K562 (cell line): ENCODE results near the gene TRIM69. TPM values are rescaled to one million over a fixed set of nuclear protein-coding genes. Genes with fewer than 3 reads are reported as not detected.
A peak's percentile ranks its signal among the peaks of the same experiment; 100 is the strongest.

Experiments
- CBFA2T3 ChIP-seq: fragments of 450-650 bp; IDR thresholded peaks from 2 replicates; pipeline ENCODE4 v1.6.1; 2017
- GATAD2B ChIP-seq: fragments of 450-650 bp; IDR thresholded peaks from 2 replicates; pipeline ENCODE4 v1.6.1; 2017; ENCODE audit warnings: mild to moderate bottlenecking, borderline replicate concordance
- KAT8 ChIP-seq: fragments of 450-650 bp; IDR thresholded peaks from 2 replicates; pipeline ENCODE4 v1.6.1; 2016; ENCODE audit warnings: low read depth, mild to moderate bottlenecking
- MEIS2 ChIP-seq: fragments of 450-650 bp; IDR thresholded peaks from 2 replicates; pipeline ENCODE4 v1.6.1; 2014; ENCODE audit warnings: mild to moderate bottlenecking; ENCODE audit not compliant: partially characterized antibody
- PREB ChIP-seq: sonication (generic); formaldehyde crosslinking; IDR thresholded peaks from 2 replicates; pipeline ENCODE4 v1.8.1; 2023; ENCODE audit warnings: mild to moderate bottlenecking, missing genetic modification reagents
- SP2 ChIP-seq: IDR thresholded peaks from 2 replicates; pipeline ENCODE4 v1.6.1; 2011; ENCODE audit warnings: mild to moderate bottlenecking, low read depth, low read length, moderate library complexity; ENCODE audit not compliant: poor library complexity, severe bottlenecking; ENCODE audit errors: extremely low read depth
- TBL1XR1 ChIP-seq, 2 experiments: IDR thresholded peaks; 2 replicates each; pipeline ENCODE4 v1.6.1; 2012; ENCODE audit warnings: improper control_type of control experiment in 2 of 2, low read length in 2 of 2, mild to moderate bottlenecking in 1 of 2
- TEAD4 ChIP-seq, 2 experiments: sonication (generic) in 1 of 2; formaldehyde crosslinking in 1 of 2; IDR thresholded peaks; 2 replicates each; pipeline versions ENCODE4 v1.6.1 to v1.8.0; 2012 to 2022; ENCODE audit warnings: borderline replicate concordance in 1 of 2, inconsistent platforms in 1 of 2, low read length in 1 of 2, mild to moderate bottlenecking in 1 of 2, missing genetic modification reagents in 1 of 2
- polyA plus RNA-seq, 8 experiments: library from polyadenylated mRNA; depleted of rRNA in 4 of 8; stranded (reverse) in 5 of 8; unstranded in 3 of 8; fragments of >200 nt; fragmentation: Nextera tagmentation in 2 of 8; fragmentation: Illumina TruSeq in 1 of 8; extraction: Ambion mirVana in 2 of 8; extraction: Trizol in 1 of 8; gene quantifications; 2 replicates each; pipeline versions ENCODE4 v1.2.1 to v1.2.3, GENCODE V29; 2011 to 2014; ENCODE audit warnings: inconsistent platforms in 1 of 8, missing spikeins in 1 of 8
- total RNA-seq, 7 experiments: library from RNA; depleted of rRNA in 6 of 7; stranded (reverse); fragments of >200 nt in 6 of 7; fragmentation: Illumina TruSeq in 2 of 7; extraction: Trizol in 2 of 7; gene quantifications; 2 replicates each; pipeline versions ENCODE4 v1.2.1 to v1.2.3, GENCODE V29; 2011 to 2021; ENCODE audit warnings: low replicate concordance in 1 of 7

The TRIM69 gene
- total and polyA plus RNA-seq, 9 of the 15 experiments (the other 6 are each of a cell fraction or from before 2014, with no cell fraction given), result 1.0 to 4.3 (median 2.3) TPM

- no peak for TF ChIP-seq PREB (CRISPR knock-in tag)
- TF ChIP-seq KAT8, result peak; percentile 85; the same call in 1 of the 2 replicates
- no peak for TF ChIP-seq CBFA2T3
- TF ChIP-seq GATAD2B, result 0 out of 2 replicates have a peak, but pooled peaks have one; percentile 30
- TF ChIP-seq SP2, result no peak
- peak; percentile 54; the same call in 1 of the 2 replicates for TF ChIP-seq TEAD4 (IDR thresholded peaks at IDR 0.05; ENCODE audit: low read length)
- TF ChIP-seq TEAD4 (CRISPR knock-in tag; IDR thresholded peaks at IDR 0.05; ENCODE audit: borderline replicate concordance), result no peak
- TF ChIP-seq MEIS2, result peak; percentile 51
- 0 out of 4 replicates have a peak, but pooled peaks of 1 of the 2 experiments have one; percentile 4 for TF ChIP-seq TBL1XR1 (IDR thresholded peaks at IDR 0.05; ENCODE audit: low read length in 2 of 2)
These were observed 25.9 kb upstream of the TRIM69 start (continued) for GRCh38 chr15:44710236-44711095.
